ENCODE measurements around the gene PFKL. TPM values are rescaled to one million over a fixed set of nuclear protein-coding genes. Genes with fewer than 3 reads are reported as not detected.

The PFKL gene
- total and polyA plus RNA-seq, 2 of the 8 experiments (the other 6 are each of a cell fraction or from before 2014, with no cell fraction given) = 80.2 to 82.3 TPM

- no peak overlapping the region for H4K8ac ChIP-seq (ENCODE audit: extremely low read depth, insufficient read depth, low read length)
Measured at GRCh38 chr21:44354001-44354405, 54.1 kb downstream of the PFKL start.

More at GRCh38 chr21:44354001-44354405, 54.1 kb downstream of the PFKL start:
- Histone ChIP-seq H3K4me1 (replicated peaks in 1 of 4; ENCODE audit: control insufficient read depth in 3 of 4, insufficient read depth in 4 of 4, low read length in 3 of 4) (peaks cover 0 to 5% (median under 1%) of the 10 kb centered on the region in 4 experiments; a peak in 2 of 7 replicates), H2BK12ac (ENCODE audit: low read depth, low read length) (no peak overlapping the region), H3K4me2 (ENCODE audit: insufficient read depth in 1 of 2, low read depth in 2 of 2, low read length in 2 of 2) (no peak overlapping the region), H3K27me3 (replicated peaks in 1 of 4; ENCODE audit: control insufficient read depth in 3 of 4, extremely low read depth in 1 of 4, insufficient read depth in 3 of 4, low read length in 3 of 4) (peaks cover 17 to 37% (median 26%) of the 10 kb centered on the region in 4 experiments; a peak in 6 of 7 replicates), H3K79me1 (ENCODE audit: low read depth, low read length) (no peaks in the 10 kb centered on the region), H3K36me3 (ENCODE audit: control insufficient read depth in 2 of 4, insufficient read depth in 4 of 4, low read length in 3 of 4) (no peaks in the 10 kb centered on the region), H3K4me3 (ENCODE audit: extremely low read depth in 1 of 4, insufficient read depth in 2 of 4, low read depth in 3 of 4, low read length in 4 of 4) (no peak overlapping the region), H4K91ac (replicated peaks; ENCODE audit: insufficient read length, low read length) (no peak overlapping the region), H2AK5ac (ENCODE audit: low read depth, low read length) (no peak overlapping the region), H3K18ac (ENCODE audit: extremely low read depth, low read length) (no peak overlapping the region), H3K23me2 (ENCODE audit: low read depth, low read length) (no peaks in the 10 kb centered on the region; the same call in 1 of the 2 replicates), H2BK120ac (replicated peaks; ENCODE audit: low read depth, low read length) (no peak overlapping the region), H3K56ac (replicated peaks; ENCODE audit: insufficient read length, low read depth, low read length) (no peak overlapping the region), H2BK15ac (ENCODE audit: low read length) (no peak overlapping the region), H2BK20ac (ENCODE audit: low read length) (no peak overlapping the region), H4K5ac (ENCODE audit: insufficient read length, low read depth, low read length) (no peak overlapping the region), H3K4ac (replicated peaks; ENCODE audit: insufficient read length, low read depth, low read length) (no peak overlapping the region), H4K20me1 (replicated peaks in 1 of 2; ENCODE audit: control insufficient read depth in 1 of 2, insufficient read depth in 2 of 2, low read length in 2 of 2) (no peaks in the 10 kb centered on the region), H3K79me2 (ENCODE audit: control insufficient read depth in 1 of 2, insufficient read depth in 2 of 2, low read length in 2 of 2) (no peaks in the 10 kb centered on the region), H3K9me3 (ENCODE audit: insufficient read depth in 2 of 2, low read depth in 1 of 2, low read length in 1 of 2) (no peaks in the 10 kb centered on the region), H3K9ac (replicated peaks in 1 of 4; ENCODE audit: extremely low read depth in 1 of 4, low read depth in 3 of 4, low read length in 3 of 4) (no peak overlapping the region), H3K14ac (ENCODE audit: insufficient read length) (no peak overlapping the region), H3K27ac (ENCODE audit: low read depth, low read length) (no peak overlapping the region), H2AFZ (ENCODE audit: low read length) (no peak overlapping the region), H3K23ac (ENCODE audit: insufficient read length) (no peak overlapping the region), H2BK5ac (ENCODE audit: low read depth, low read length) (no peak overlapping the region)
- CTCF ChIA-PET (ENCODE audit: partially characterized antibody) = interaction anchor here (0.9 to 3.3 kb wide), 4 partner anchors 8 to 413 kb away, joined by 3 to 11 read pairs (median 4); no protein-coding TSS in a partner anchor
- FAIRE-seq = no peak
- WGBS, 2 experiments (ENCODE audit: extremely low coverage in 1 of 2, insufficient coverage in 1 of 2, insufficient read length in 1 of 2, insufficient replicate concordance in 2 of 2, low coverage in 1 of 2, low lambda C conversion rate in 2 of 2, missing lambda C conversion rate in 1 of 2) = 88% methylated on average over 8 of the region's 8 CpGs; no CpG with 5 or more reads in 1 of the 2 experiments
- POLR2A ChIA-PET (ENCODE audit: partially characterized antibody) = interaction anchor here (1.4 kb wide), 1 partner anchor 15 kb away, joined by 5 read pairs; the partner anchor contains the start of gene CFAP410
- peak; percentile 21; the same call in 1 of the 2 replicates for TF ChIP-seq MAX (IDR thresholded peaks at IDR 0.05)
- TF ChIP-seq RAD21 (IDR thresholded peaks at IDR 0.05 in 1 of 2, conservative IDR thresholded peaks at IDR 0.05 in 1 of 2; ENCODE audit: low read depth in 2 of 2, low read length in 2 of 2) = no peak
- no peak for DNase-seq (ENCODE audit: low read depth in 1 of 2, low spot score in 2 of 2)

Data from H1 (cell line).